ENCODE measurements around the gene CENPU. TPM values are rescaled to one million over a fixed set of nuclear protein-coding genes. Genes with fewer than 3 reads are reported as not detected.

CENPU gene
- total and polyA plus RNA-seq, 2 of the 8 experiments (the other 6 are each of a cell fraction or from before 2014, with no cell fraction given), result 32.1 to 122 TPM

DNA sequence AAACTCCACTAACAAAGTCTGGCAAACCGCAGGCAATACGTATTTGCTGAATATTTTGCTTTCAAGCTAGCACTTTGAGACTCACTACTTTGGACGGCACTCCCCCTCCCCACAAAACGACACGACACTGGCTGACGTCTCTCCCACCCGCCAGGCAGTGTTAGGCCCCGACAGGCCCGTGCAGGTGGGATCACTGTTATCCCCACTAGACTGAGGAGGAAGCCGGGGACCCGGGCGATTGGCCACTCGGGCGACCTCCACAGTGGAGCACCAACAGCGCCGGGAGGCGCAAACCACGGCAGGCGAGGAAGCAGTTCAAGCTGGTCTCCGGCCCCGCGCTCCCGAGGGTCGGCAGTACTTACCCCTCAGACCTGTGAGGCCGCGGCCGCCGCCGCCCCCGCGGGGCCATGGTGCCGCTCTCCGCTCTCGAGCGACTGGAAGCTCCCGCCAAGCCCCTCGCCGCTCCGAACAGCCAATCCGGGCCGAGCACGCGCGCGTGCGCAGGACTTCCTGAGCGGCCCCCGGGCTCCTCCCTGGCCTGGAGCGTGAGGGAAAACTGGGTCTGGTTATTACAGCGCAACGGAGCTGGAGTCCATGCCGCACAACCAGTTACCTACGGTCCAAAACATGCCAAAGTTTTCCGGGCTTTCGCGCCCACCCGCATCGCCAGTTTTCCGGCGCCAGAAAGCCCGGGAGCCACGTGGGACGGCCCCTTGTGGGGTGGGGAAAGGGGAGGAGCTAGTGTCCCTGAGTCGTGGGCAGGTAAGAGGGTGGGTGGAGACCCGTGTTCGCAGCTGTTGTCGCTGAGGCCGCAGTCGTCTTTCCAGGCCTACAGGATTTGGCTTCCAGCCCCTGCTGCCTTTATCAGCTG is at the start of gene CENPU (continued):
- TF ChIP-seq CHD2 (IDR thresholded peaks at IDR 0.05; ENCODE audit: low read length), result peak; percentile 69; the same call in 1 of the 2 replicates
- TF ChIP-seq KDM5A (IDR thresholded peaks at IDR 0.05; ENCODE audit: low read length), result 0 out of 2 replicates have a peak, but pooled peaks have one; percentile 60
- TF ChIP-seq JUND (IDR thresholded peaks at IDR 0.05; ENCODE audit: low read length), result peak; percentile 49
- peak; percentile 84 for TF ChIP-seq TAF7 (optimal IDR thresholded peaks at IDR 0.05; ENCODE audit: borderline replicate concordance, low read depth, low read length)
- peak in 1 of 2 experiments; percentile 7; a peak in 1 of 4 replicates for TF ChIP-seq RAD21 (IDR thresholded peaks at IDR 0.05 in 1 of 2, conservative IDR thresholded peaks at IDR 0.05 in 1 of 2; ENCODE audit: low read depth in 2 of 2, low read length in 2 of 2)
- TF ChIP-seq SIRT6 (IDR thresholded peaks at IDR 0.05; ENCODE audit: low read length), result no peak
- TF ChIP-seq, protein P1, sequence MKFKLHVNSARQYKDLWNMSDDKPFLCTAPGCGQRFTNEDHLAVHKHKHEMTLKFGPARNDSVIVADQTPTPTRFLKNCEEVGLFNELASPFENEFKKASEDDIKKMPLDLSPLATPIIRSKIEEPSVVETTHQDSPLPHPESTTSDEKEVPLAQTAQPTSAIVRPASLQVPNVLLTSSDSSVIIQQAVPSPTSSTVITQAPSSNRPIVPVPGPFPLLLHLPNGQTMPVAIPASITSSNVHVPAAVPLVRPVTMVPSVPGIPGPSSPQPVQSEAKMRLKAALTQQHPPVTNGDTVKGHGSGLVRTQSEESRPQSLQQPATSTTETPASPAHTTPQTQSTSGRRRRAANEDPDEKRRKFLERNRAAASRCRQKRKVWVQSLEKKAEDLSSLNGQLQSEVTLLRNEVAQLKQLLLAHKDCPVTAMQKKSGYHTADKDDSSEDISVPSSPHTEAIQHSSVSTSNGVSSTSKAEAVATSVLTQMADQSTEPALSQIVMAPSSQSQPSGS (IDR thresholded peaks at IDR 0.05; ENCODE audit: low read length), result peak; percentile 90
- peak; percentile 58; the same call in 1 of the 2 replicates for TF ChIP-seq RBBP5 (IDR thresholded peaks at IDR 0.05; ENCODE audit: borderline replicate concordance, low read depth, low read length)
- TF ChIP-seq BACH1 (IDR thresholded peaks at IDR 0.05; ENCODE audit: low read length), result peak; percentile 89
- peak; percentile 90 for TF ChIP-seq YY1 (IDR thresholded peaks at IDR 0.05; ENCODE audit: low read depth, low read length)
- TF ChIP-seq ZNF274 (IDR thresholded peaks at IDR 0.05; ENCODE audit: borderline replicate concordance, extremely low read depth, low read length), result no peak
- TF ChIP-seq SUZ12 (IDR thresholded peaks at IDR 0.05; ENCODE audit: low read length), result no peak

Measured in H1 (cell line).